Anterior cingulate cortex (tissue), 58 donors: ENCODE measurements around the gene PPARD.

ENCODE experiments used
- DNase-seq, 58 donors: peaks; one replicate each; lab custom pipeline; 2025; lab: John Stamatoyannopoulos, UW

The PPARD gene

GRCh38 chr6:35351422-35351821 is 9.1 kb downstream of the PPARD start:
- DNase-seq: no peak

- no peak for DNase-seq
Observed at GRCh38 chr6:35352735-35353134, 10.4 kb downstream of the PPARD start.

GRCh38 chr6:35354361-35355135 is 12.2 kb downstream of the PPARD start:
- no peak for DNase-seq

- DNase-seq: peak in 2 of 58 donors; percentile 13 to 43
Observed at GRCh38 chr6:35356391-35356790, 14.0 kb downstream of the PPARD start.

- DNase-seq: no peak
Observed at GRCh38 chr6:35357677-35358076, 15.3 kb downstream of the PPARD start.

- no peak for DNase-seq
Observed at GRCh38 chr6:35358086-35358485, 15.7 kb downstream of the PPARD start.

- DNase-seq: no peak
Observed at GRCh38 chr6:35359346-35359743, 17.0 kb downstream of the PPARD start.

GRCh38 chr6:35359744-35360348 is 17.5 kb downstream of the PPARD start:
- DNase-seq: peak in 48 of 58 donors; percentile 18 to 88 (median 60)

GRCh38 chr6:35360349-35361138 is 18.2 kb downstream of the PPARD start:
- peak in 47 of 58 donors; percentile 4 to 81 (median 59) for DNase-seq

GRCh38 chr6:35362200-35362599 is 19.8 kb downstream of the PPARD start:
- peak in 1 of 58 donors; percentile 3 for DNase-seq

- DNase-seq: no peak
Observed at GRCh38 chr6:35363293-35363750, 21.0 kb downstream of the PPARD start.

GRCh38 chr6:35365594-35366203 is 23.3 kb downstream of the PPARD start:
- no peak for DNase-seq

- DNase-seq: no peak
Observed at GRCh38 chr6:35366204-35366596, 23.8 kb downstream of the PPARD start.

- DNase-seq: no peak
Observed at GRCh38 chr6:35367646-35368037, 25.3 kb downstream of the PPARD start.

GRCh38 chr6:35368038-35368887 is 25.9 kb downstream of the PPARD start:
- DNase-seq: no peak

- DNase-seq: peak in 37 of 58 donors; percentile 8 to 69 (median 38)
Observed at GRCh38 chr6:35370124-35370741, 27.9 kb downstream of the PPARD start.

- peak in 16 of 58 donors; percentile 2 to 43 (median 28) for DNase-seq
Observed at GRCh38 chr6:35370785-35371493, 28.6 kb downstream of the PPARD start.

- no peak for DNase-seq
Observed at GRCh38 chr6:35371494-35372262, 29.3 kb downstream of the PPARD start.
